ENCODE data around the gene NUPR1.
"Not testable (repeated sequence)": the region's sequence is repeated elsewhere in the genome, so short reads cannot be mapped to it uniquely, and the experiment has no call there.

NUPR1 gene, protein sequence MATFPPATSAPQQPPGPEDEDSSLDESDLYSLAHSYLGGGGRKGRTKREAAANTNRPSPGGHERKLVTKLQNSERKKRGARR

DNA sequence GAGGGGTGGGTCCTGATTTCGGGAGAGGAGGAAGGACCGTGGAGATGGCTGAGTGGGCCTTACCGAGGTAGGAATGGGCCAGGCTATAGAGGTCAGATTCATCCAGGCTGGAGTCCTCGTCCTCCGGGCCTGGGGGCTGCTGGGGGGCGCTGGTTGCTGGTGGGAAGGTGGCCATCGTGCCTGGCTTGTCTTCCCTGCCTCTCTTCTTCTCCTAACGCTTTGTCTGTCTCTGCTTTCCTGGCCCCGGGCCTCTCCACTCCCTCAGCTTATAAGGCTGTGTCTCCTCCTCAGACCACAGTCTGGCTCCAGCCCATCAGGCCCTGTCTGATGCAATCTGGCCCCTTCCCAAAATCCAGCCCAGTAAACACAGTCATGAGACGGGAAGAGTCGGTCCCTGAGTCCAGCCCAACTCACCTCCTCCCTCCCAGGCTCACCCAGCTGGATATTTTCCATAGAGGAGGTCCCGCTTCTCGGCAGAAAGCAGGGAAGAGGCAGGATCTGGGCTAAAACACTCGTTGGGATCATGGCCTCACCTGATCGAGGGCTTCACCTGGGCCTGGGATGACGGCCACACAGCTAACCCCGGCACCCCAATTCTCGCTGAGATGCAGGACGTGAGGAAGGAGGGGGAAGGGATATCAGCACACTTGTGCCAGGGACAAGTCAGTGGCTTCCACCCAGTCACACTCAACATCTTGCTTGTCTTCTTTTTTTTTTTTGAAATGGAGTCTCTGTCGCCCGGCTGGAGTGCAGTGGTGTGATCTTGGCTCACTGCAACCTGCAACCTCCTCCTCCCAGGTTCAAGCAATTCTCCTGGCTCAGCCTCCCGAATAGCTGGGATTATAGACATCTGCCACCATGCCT, at the start of gene NUPR1:
Gene NUPR1, minus strand, starts transcription at position 242 of the 864 bp plus-strand sequence. Its CDS starts 67 bp downstream, at position 175.
- DNase-seq (ENCODE audit: low read depth in 1 of 2, low spot score in 1 of 2): no peak

DNA sequence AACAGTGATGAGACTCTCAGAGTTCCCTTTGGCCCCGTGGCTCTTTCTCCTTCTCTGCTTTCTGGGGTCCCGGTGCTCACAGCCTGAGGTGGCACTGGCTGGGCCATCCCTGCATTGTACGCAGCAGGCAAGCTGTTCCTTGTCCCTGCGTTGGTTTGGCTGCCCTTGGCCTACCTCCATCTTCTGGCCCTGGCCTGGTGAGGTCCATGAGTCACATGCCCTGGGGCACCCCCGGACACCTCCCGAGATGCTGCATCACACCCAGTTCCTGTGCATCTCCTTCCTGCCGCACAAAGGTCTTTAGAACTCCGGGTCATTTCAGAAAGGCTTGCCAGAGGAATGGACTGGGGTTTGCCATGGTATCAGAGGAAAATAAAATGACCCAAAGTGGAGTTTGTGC, 48.6 kb upstream of the NUPR1 start:
- no peak for DNase-seq (ENCODE audit: low read depth in 1 of 2, low spot score in 1 of 2)

DNA sequence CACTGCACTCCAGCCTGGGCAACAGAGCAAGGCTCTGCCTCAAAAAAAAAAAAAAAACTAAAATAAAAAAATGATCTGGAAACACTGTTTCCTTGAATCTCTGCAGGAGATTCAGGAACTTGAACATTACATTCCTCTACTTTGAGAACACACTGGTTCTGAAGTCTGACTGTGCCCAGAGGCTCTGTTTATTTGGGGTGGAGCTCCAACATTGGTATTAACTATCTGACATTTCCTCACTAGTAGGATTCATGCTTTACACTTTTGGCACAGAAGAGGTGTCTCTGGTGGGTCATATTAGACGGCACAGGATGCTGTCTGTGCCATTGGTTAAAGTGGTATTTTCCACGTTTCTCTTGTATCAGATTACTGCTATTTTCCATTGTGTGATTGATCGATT, 47.7 kb upstream of the NUPR1 start:
- DNase-seq (ENCODE audit: low read depth in 1 of 2, low spot score in 1 of 2): no peak

DNA sequence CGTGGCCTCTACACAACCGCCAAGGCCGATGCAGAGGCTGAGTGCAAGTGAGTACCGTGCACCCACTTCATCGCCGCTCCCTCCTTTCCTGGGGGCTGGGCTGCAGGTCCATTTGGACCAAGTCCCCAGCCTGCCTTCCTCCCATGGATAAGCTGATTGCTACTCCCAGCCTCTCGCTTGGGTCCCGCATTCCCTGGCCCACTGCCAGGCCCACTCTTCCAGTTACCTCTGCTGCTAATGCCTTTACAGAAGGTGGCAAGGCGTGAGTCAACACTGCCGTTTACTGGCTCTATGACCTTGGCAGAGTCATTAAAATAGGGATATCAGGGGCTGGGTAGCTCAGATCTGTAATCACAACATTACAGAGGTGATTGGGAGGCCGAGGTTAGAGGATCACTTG, 46.9 kb upstream of the NUPR1 start:
- no peak for DNase-seq (ENCODE audit: low read depth in 1 of 2, low spot score in 1 of 2)

DNA sequence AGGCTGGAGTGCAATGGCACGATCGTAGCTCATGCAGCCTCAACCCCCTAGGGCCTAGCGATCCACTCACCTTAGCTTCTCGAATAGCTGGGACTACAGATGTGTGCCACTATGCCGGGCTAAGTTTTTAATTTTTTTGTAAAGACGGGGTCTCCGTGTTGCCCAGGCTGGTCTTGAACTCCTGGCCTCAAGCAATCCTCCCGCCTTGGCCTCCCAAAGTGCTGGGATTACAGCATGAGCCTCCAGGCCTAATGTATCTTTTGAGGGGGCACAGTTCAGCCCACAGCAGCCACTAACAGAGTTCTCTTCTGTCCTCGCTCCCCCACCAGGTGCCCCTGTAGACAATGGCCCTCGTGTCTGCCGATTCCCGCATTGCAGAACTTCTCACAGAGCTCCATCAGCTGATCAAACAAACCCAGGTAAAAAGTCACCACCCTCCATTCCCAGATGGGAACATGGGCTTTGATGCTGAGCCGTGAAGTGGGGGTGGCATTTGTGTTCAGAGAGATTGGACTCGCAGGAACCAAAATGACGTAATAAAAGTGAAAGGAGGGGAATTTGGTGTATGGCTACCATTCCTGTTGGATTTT, 42.0 kb upstream of the NUPR1 start:
- DNase-seq (ENCODE audit: low read depth in 1 of 2, low spot score in 1 of 2): no peak

DNA sequence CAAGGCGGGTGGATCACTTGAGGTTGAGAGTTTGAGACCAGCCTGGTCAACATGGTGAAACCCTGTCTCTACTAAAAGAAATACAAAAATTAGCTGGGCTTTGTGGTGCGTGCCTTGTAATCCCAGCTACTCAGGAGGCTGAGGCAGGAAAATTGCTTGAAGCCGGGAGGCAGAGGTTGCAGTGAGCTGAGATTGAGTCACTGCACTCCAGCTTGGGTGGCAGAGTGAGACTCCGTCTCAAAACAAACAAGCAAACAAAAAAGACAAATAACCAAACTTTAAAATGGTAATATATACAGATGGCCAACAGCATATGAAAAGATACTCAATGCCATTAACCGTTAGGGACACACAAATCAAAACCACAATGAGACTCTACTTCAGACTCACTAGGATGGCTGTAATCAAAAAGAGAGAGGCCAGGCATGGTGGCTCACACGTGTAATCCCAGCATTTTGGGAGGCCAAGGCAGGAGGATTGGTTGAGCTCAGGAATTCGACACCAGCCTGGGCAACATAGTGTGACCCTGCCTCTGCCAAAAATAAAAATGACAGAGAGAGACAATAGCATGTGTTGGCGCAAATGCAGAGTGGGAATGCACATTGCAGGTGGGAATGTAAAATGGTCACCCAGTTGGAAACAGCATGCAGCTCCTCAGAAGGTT, 36.8 kb upstream of the NUPR1 start:
- no peak for DNase-seq (ENCODE audit: low read depth in 1 of 2, low spot score in 1 of 2)

DNA sequence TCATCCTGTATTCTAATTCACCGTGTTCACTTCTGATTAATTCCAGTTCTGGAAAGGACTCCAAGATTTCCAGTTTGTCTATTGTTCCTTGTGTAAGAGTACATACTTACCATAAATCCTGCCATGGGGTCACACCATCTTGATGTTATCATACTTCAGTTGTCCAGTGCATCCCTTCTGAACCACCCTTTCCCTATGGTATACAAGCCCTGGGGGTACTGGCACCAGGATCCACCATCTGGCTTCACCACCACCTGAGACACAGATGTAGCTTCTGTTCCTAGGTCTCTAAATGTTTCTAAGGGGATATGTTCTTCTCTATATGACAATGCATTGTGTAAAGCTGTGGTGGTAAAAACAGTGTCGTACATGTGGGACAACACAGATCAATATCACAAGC, 36.2 kb upstream of the NUPR1 start:
- DNase-seq (ENCODE audit: low read depth in 1 of 2, low spot score in 1 of 2): no peak

DNA sequence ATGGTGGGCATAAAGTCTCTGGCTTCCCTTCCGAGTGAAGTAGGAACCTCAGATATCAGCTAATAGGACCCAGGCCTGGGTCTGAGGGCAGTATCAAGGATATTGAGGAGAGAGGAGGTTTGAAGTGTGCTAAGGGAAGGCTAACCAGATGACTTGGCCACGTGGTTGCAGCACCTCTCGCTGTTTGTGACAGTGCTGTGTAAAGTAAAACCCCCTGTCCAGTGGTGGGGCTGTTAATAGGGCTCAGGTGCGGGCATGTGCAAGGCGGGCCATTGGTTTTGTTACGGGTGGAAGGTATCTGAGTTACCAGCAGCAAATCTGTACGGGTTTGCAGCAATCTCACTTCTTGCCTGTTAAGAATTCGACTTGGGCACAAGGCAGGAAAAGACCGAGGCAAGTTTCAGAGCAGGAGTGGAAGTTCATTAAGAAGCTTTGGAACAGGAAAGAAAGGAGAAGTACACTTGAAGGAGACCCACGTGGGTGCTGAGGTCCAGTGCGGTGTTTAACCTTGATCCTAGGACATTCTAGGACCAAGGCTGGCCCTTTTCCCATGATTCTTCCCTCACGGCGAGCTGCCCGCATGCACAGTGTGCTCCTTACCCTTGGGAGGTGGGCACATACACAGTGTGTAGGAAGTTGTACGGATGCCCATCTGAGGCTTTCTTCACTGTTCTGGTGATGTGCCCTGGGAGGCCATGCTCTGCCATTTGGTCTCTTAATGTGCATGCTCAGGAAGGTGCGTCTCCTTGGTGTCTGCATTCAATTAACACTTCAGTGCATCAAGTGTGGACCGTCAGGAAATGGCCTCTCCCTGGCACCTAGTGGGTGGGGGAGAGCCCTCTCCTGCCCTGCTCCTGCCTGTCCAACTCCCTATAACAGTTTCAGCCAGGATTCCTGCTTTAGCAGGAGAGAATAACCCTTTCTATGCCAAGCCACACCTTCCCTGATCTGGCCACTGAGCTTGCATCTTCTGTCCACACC, 35.3 kb upstream of the NUPR1 start:
- DNase-seq (ENCODE audit: low read depth in 1 of 2, low spot score in 1 of 2): no peak

DNA sequence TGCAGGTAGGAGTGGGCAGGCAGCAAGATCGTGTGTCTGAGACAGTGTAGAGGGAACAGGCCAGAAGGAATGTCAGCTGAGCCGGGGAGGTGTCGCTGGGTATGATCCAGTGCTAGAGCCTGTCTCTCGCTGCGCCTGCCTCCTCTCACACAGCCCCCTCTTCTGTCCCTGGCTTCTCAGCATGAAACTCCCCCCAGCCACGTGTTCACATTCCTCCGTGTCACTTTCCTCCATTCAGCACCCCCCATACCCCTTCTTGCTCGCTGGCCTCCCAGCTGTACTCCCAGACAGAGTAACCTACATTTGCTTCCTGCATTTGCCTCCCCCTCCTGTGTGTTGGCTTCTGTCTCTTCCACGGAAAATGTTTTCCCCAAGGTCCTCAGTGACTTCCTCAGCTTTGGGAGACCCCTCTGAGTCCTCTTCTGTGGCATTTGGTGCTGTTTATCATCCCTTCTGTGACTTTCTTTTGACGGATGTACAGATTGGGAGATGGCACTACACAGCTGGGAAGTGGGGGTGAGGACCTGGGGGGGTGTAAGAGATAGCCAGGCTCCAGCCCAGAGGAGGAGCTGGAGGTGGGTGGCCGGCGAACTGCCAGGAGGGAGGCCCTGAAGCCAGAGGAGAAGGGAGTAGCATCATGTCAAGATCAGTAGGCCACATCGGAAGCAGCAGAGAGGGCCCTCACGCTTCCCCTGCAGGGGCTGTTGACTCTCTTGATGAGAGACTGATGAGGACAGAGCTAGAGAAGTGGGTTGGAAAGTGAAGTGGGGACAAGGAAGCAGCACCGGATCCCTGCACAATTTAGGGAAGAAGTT, 34.1 kb upstream of the NUPR1 start:
- no peak for DNase-seq (ENCODE audit: low read depth in 1 of 2, low spot score in 1 of 2)

DNA sequence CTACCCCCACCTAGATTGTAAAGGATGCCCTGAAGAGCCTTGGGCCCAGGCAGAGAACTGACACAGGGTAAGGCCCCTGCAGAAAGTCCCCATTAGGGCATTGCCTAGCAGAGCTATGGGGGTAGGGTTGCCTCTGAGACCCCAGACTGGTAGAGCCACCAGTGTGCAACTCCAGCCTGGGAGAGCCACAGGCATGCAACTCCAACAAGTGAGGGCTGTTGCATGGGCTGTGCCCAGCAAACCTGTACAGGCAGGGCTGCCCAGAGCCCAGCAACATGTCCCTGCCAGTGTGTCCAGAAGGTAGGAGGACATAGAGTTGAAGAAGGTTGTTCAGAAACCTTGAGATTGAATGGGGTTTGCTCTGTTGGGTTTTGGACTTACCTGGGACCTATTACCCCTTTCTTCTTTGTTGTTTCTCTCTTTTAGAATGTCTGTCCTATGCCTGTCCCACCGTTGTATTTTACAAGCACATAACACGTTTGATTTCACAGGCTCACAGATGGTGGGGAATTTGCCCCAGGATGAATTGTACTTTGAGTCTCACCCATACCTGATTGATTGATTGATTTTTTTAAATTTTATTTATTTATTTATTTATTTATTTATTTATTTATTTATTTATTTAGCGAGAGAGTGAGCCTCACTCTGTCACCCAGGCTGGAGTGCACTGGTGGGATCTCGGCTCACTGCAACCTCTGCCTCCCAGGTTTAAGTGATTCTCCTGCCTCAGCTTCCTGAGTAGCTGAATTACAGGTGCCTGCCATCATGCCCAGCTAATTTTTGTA, 31.4 kb upstream of the NUPR1 start:
- DNase-seq (ENCODE audit: low read depth in 1 of 2, low spot score in 1 of 2): no peak

DNA sequence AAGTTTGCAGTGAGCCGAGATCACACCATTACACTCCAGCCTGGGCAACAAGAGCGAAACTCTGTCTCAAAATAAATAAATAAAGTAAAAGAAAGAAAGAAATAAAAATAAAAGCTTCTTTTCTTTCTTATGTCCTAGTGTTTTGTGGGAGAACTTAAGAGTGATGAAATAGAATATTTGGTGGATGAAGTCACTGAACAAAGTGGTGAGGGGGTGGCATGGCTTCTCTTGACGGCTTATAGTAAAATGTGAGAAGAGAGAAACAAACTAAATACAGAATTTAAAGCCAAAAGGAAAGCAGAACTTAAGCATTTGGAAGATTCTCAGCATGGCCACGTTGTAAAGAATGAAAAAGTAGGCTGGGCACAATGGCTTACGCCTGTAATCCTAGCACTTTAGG, 30.2 kb upstream of the NUPR1 start:
- no peak for DNase-seq (ENCODE audit: low read depth in 1 of 2, low spot score in 1 of 2)

DNA sequence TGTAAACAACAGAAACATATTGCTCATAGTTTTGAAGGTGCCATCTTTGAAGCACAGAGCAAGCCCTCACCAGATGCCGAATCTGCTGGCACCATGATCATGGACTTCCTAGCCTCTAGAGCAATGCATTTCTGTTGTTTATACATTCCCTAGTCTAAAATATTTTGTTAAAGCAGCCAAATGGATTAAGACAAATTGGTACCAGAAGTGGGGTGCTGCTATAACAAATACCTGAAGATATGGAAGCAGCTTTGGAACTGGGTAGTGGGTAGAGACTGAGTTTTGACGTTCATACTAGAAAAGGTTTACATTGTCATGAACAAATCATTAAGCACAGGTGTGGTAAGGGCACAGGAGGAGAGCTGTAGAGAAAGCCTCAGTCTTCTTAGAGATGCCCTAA, 28.5 kb upstream of the NUPR1 start:
- DNase-seq (ENCODE audit: low read depth in 1 of 2, low spot score in 1 of 2): no peak

DNA sequence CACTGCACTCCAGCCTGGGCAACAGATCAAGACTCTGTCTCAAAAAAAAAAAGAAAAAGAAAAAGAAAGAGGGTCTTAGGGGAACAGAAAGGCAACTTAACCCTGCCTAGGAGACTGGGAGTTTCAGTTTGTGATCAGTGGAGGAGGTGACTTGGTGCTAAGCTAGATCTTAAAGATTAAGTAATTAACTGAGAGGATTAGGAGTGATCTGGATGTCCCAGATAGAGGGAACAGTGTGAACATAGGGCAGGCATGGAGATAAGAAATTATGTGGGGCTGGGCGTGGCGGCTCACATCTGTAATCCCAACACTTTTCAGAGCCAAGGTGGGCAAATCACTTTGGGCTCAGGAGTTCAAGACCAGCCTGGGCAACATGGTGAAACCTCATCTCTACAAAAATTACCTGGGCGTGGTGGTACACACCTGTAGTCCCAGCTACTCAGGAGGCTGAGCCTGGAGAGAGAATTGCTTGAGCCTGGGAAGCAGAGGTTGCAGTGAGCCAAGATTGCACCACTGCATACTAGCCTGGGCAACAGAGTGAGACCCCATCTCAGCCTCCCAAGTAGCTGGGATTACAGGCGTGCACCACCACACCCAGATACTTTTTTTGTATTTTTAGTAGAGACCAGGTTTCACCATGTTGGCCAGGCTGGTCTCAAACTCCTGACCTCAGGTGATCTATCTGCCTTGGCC, 27.6 kb upstream of the NUPR1 start:
- not testable (repeated sequence) for DNase-seq (ENCODE audit: low read depth in 1 of 2, low spot score in 1 of 2)

DNA sequence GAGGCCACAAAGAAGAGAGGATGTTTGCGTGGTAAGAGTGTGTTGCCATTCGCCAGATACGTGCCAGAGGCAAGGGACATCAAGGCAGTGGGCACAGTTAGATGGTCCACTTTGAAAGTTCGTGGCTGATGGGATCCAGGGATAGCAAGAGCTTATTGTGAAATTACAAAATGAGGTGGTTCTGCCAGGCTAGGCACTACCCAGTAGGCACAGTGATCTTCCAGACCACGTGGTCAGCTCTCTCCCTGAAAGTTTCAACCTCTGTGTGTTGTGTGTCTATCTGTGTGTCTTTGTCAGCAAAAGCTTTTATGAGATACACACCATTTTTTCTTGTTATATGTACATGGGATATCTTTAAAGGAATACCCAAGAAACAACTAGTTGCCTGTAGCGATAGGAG, 24.4 kb upstream of the NUPR1 start:
- no peak for DNase-seq (ENCODE audit: low read depth in 1 of 2, low spot score in 1 of 2)

DNA sequence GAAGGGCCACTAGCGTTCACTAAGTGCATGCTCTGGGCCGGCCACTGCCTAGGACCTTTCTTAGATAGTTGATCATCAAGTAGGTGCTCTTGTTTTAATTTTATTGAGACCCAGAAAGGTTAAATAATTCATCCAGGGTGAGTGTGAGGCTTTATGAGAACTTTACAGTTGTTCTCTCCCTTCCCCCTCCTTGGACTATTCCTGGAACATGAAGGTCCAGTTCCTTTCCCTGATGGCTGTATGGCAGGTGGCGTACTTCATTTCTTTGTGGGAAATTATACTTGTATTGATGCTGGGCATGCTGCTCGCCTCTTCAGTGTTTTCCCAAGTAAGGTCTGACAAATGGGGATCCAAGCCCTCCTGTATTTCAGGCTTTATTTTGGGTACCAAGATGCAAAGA, 23.4 kb upstream of the NUPR1 start:
- DNase-seq (ENCODE audit: low read depth in 1 of 2, low spot score in 1 of 2): no peak

DNA sequence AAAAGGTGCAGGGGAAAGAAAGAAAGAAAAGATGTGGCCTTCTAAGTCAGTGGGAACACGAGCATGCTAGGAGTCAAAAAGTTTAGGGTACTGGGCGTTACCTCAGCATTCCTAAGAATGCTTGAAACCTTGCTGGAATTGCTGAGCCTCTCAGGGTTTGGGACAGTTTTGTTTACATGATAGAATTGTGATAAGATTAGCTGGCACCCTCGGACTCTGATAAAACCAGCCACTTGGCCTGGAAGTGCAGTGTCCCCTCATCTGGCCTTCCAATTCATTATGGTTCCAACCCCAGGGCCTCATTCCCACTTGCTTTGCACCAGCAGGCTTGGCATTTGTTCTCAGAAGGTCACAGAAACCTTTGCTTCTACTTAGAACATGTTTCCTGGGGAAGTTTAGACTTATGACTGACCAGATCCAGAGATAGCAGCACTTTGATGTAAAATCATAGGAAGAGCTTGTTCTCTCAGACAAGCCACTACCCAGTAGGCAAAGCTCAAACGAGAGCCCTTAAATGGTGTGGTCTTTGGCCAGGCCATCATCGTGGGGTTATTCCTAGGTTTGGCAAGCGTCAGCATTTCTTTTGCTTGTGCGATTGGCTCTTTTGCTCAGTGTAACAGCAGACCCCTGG, 22.9 kb upstream of the NUPR1 start:
- DNase-seq (ENCODE audit: low read depth in 1 of 2, low spot score in 1 of 2): no peak

DNA sequence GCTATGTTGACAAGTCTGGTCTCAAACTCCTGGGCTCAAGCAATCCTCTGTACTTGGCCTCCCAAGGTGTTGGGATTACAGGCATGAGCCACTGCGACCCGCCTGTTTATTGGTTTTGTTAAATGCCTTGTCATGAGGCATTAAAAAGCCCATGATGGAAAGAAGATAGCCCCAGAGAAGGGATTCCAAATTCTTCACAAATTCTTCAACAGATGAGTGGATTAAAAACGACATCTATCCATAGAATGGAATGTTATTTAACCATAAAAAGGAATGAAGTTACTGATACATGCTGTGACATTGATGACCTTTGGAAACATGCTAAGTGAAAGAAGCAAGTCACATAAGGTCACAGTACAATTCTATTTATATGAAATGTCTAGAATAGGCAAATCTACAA, 19.7 kb upstream of the NUPR1 start:
- no peak for DNase-seq (ENCODE audit: low read depth in 1 of 2, low spot score in 1 of 2)

DNA sequence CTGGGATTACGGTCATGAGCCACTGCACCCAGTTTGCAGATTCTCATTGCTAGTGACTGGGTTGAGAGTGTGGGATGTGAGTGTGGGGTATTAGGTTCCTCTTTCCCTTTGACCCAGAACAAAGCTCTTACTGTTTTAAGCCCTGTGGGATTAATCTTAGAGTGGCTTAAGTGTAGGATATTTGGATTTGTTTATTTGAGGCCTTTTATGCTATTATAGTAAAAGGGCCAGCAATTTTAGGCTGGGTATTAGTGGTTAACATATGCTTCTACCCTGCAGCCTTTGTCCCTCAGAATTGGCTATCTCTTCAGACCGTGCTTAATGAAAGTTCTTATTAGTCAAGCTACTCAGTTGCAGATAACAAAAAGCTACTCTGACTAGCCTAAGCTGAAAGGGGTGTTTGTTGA, 18.1 kb upstream of the NUPR1 start:
- no peak for DNase-seq (ENCODE audit: low read depth in 1 of 2, low spot score in 1 of 2)

Data from activated T-helper 1 cell treated with anti-CD3 and anti-CD28 coated beads, Interleukin-2, amount 50 U/mL, for 16 hours (primary cell).